Fibroblast of skin of left biceps (primary cell): ENCODE results near the gene INPP5A.
"Not testable (repeated sequence)": the region's sequence is repeated elsewhere in the genome, so short reads cannot be mapped to it uniquely, and the experiment has no call there.

Experiments used
- DNase-seq, 2 experiments: peaks; one replicate each; pipeline ENCODE4 v3.0.0-alpha.2; 2013; ENCODE audit warnings: low read depth in 2 of 2

INPP5A gene

GRCh38 chr10:132595021-132595420 is 57.4 kb downstream of the INPP5A start:
- DNase-seq = no peak

DNA sequence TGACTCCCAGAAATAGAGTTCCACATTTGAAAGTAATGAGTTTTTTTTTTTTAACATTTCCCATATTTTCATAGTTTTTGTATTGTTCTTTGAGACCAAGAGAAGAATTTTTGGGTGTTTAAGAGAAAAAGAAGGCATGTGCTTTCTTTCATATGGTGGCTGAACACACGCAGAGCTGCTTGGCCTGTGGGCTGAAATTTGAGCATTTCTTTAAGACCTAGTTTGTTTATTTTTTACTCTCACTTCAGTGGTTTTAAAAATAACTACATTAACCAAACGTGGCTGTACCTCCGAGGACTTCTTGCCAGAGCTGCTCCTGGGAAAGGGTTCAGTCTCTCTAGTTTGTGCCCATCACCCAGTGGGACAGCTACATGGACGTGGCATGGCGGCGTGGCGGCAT is 58.3 kb downstream of the INPP5A start:
- no peak for DNase-seq

DNA sequence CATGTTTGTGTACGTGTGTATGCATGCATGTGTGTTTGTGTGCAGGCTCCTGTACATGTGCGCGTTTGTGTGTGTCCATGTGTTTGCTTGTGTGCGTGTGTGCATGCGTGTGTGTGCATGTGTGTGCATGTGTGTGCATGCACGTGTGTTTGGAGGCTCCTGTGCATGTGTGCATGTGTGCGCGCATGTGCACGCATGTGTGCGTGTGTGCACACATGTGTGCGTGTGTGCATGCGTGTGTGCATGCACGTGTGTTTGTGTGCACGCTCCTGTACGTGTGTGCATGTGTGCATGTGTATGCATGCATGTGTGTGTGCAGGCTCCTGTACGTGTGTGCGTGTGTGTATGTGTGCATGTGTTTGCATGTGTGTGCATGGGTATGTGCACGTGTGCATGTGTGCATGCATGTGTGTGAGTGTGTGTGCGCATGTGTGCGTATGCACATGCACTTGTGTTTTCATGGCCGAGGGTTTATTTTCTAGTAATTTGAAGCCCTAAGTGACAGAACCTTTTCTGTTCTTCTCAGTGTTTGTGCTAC is 59.2 kb downstream of the INPP5A start:
- no peak for DNase-seq

DNA sequence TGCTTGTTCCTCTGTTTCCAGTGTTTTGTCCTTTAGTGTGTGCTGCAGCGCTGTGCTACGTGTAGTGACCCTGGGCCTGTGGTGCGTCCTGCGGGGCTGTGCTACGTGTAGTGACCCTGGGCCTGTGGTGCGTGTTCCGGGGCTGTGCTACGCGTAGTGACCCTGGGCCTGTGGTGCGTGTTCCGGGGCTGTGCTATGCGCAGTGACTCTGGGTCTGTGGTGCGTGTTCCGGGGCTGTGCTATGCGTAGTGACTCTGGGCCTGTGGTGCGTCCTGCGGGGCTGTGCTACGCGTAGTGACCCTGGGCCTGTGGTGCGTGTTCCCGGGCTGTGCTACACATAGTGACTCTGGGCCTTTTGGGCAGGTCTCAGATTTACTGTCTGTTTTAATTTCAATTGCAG is 60.1 kb downstream of the INPP5A start:
- DNase-seq = no peak

GRCh38 chr10:132599023-132599618 is 61.5 kb downstream of the INPP5A start:
- DNase-seq = not testable (repeated sequence)

DNA sequence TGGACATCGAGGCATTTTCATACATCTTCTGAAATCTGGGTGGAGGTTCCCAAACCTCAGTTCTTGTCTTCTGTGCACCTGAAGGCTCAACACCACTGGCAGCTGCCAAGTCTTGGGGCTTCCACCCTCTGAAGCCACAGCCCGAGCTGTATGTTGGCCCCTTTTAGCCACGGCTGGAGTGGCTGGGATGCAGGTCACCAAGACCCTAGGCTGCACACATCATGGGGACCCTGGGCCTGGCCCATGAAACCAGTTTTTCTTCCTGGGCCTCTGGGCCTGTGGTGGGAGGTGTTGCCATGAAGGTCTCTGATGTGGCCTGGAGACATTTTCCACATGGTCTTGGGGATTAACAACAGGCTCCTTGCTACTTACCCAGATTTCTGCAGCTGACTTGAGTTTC is 62.1 kb downstream of the INPP5A start:
- DNase-seq = no peak

DNA sequence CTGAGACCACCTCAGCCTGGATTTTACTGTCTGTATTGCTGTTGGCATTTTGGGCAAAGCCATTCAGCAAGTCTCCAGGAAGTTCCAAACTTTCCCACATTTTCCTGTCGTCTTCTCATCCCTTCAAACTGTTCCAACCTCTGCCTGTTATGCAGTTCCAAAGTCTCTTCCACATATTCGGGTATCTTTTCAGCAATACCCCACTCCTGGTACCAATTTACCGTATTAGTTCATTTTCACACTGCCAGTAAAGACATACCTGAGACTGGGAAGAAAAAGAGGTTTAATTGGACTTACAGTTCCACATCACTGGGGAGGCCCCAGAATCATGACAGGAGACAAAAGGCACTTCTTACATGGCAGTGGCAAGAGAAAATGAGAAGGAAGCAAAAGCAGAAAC is 62.8 kb downstream of the INPP5A start:
- no peak for DNase-seq

DNA sequence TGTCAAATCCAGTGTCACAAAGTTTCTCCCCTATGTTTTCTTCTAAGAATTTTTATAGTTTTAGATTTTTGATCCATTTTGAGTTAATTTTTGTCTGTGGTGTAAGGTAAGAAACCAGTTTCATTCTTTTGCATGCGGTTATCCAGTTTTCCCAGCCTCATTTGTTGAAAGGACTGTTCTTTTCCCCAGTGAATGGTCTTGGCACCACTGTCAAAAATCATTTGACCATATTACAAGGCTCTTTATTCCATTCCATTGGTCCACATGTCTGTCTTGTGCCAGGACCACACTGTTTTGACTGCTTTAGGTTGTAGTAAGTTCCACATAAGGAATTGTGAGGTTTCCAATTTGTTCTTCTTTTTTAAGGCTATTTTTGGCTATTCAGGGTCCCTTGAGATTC is 64.0 kb downstream of the INPP5A start:
- no peak for DNase-seq

- DNase-seq = no peak
These were observed 65.0 kb downstream of the INPP5A start for GRCh38 chr10:132602614-132603013.

DNA sequence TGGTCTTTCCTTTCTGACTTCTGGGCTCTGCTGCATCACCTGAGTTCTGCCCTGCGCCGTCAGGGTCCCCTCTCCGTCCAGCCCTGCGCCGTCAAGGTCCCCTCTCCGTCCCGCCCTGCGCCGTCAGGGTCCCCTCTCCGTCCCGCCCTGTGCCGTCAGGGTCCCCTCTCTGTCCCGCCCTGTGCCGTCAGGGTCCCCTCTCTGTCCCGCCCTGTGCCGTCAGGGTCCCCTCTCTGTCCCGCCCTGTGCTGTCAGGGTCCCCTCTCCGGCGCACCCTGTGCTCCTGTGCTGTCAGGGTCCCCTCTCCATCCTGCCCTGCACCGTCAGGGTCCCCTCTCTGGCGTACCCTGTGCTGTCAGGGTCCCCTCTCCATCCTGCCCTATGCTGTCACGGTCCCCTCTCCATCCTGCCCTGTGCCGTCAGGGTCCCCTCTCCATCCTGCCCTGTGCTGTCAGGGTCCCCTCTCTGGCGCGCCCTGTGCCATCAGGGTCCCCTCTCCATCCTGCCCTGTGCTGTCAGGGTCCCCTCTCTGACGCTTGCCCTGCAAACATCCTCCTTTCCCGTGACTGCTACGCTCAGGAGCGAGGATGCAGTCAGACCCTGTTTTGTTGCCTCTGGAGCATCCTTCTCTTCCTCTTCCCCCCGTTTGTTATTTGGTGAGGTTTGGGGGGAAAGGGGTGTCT is 66.4 kb downstream of the INPP5A start:
- no peak for DNase-seq

DNA sequence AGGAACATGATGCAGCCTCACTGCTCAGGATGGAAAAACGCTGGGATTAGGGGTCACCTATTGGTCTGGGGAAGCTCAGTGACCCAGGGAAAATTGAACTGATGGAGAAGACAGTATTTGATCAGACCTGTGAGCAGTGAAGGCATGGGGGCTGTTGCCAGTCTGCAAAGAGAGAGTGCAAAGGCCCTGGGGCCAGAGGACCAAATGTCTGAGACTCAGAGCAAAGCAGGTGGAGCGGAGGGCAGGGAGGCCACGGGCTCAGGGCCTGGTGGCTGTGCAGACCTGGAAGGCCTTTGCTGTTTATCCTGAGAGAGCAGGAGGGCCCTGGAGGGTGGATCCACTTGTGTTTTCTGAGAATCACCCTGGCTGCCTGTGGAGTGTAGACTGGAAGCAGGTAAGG is 67.1 kb downstream of the INPP5A start:
- no peak for DNase-seq

- no peak for DNase-seq
These were observed 67.8 kb downstream of the INPP5A start for GRCh38 chr10:132605390-132605789.

GRCh38 chr10:132606031-132606491 is 68.5 kb downstream of the INPP5A start:
- DNase-seq = no peak

GRCh38 chr10:132606536-132607316 is 69.1 kb downstream of the INPP5A start:
- DNase-seq = no peak

GRCh38 chr10:132607491-132607890 is 69.9 kb downstream of the INPP5A start:
- no peak for DNase-seq

- no peak for DNase-seq
These were observed 70.4 kb downstream of the INPP5A start for GRCh38 chr10:132607961-132608495.

- no peak for DNase-seq
These were observed 71.1 kb downstream of the INPP5A start for GRCh38 chr10:132608511-132609195.

- no peak for DNase-seq
These were observed 71.6 kb downstream of the INPP5A start for GRCh38 chr10:132609211-132609610.

GRCh38 chr10:132610071-132610701 is 72.6 kb downstream of the INPP5A start:
- no peak for DNase-seq

DNA sequence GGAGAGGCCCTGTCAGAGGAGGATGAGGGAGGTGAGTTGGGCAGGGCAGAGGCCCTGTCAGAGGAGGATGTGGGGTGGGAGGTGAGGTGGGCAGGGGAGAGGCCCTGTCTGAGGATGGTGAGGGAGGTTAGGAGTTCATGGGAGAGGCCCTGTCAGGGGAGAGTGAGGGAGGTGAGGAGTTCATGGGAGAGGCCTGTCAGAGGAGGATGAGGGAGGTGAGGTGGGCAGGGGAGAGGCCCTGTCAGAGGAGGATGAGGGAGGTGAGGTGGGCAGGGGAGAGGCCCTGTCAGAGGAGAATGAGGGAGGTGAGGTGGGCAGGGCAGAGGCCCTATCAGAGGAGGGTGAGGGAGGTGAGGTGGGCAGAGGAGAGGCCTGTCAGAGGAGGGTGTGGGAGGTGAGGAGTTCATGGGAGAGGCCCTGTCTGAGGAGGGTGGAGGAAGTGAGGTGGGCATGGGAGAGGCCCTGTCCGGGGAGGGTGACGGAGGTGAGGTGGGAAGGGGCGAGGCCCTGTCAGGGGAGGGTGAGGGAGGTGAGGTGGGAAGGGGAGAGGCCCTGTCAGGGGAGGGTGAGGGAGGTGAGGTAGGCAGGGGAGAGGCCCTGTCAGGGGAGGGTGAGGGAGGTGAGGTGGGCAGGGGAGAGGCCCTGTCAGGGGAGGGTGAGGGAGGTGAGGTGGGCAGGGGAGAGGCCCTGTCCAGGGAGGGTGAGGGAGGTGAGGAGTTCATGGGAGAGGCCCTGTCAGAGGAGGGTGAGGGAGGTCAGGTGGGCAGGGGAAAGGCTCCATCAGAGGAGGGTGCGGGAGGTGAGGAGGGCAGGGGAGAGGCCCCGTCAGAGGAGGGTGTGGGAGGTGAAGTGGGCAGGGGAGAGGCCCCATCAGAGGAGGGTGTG is 73.7 kb downstream of the INPP5A start:
- DNase-seq = no peak
